ENCODE measurements around the gene KCNT1.

Gene KCNT1

DNA sequence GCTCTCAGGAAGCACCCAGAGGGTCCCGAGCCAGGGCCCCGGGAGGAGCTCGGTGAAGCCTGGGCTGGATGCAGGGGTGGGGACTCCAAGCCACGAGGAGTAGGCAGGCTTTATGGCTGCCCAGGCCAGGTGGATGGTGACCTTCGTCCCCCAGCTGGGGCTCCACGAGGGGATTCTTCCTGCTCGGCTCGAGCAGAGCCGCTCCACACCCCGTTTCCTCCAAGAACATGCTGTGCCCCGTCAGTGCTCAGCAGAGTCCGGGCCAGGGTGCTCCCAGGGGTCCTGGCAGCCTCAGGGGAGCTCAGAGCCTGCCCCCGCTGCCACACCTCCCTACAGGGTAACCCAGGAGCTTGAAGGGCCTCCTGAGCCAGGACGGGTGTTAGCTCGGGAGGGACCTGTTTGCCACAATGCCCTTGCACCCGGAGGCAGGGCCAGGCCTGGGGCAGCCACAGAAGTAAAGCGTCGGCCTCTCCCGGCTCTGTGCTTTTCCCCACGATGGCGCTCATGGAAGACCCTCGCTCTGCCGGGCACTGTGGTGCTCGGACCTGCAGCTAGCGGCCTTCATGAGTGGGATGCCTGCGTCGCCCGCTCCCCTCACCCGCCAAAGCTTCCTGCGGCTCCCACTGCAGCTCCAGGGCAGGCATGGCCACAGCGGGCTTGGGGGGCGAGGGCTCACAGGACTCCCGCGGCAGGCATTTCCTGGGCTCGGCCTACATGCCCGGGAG, 86.8 kb downstream of the KCNT1 start:
- TF ChIP-seq, protein P1, sequence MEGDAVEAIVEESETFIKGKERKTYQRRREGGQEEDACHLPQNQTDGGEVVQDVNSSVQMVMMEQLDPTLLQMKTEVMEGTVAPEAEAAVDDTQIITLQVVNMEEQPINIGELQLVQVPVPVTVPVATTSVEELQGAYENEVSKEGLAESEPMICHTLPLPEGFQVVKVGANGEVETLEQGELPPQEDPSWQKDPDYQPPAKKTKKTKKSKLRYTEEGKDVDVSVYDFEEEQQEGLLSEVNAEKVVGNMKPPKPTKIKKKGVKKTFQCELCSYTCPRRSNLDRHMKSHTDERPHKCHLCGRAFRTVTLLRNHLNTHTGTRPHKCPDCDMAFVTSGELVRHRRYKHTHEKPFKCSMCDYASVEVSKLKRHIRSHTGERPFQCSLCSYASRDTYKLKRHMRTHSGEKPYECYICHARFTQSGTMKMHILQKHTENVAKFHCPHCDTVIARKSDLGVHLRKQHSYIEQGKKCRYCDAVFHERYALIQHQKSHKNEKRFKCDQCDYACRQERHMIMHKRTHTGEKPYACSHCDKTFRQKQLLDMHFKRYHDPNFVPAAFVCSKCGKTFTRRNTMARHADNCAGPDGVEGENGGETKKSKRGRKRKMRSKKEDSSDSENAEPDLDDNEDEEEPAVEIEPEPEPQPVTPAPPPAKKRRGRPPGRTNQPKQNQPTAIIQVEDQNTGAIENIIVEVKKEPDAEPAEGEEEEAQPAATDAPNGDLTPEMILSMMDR (conservative IDR thresholded peaks at IDR 0.05): no peak
- no peak overlapping the region for H3K27ac ChIP-seq

- TF ChIP-seq, protein P1 (conservative IDR thresholded peaks at IDR 0.05): no peak
- H3K27ac ChIP-seq: no peak overlapping the region
Observed at GRCh38 chr9:135789838-135790291, 87.9 kb downstream of the KCNT1 start.

- H3K27ac ChIP-seq: no peak overlapping the region
- TF ChIP-seq, protein P1 (conservative IDR thresholded peaks at IDR 0.05): no peak
Observed at GRCh38 chr9:135790356-135790755, 88.4 kb downstream of the KCNT1 start.

GRCh38 chr9:135790850-135791249, 88.9 kb downstream of the KCNT1 start:
- no peak overlapping the region for H3K27ac ChIP-seq
- TF ChIP-seq, protein P1 (conservative IDR thresholded peaks at IDR 0.05): no peak

GRCh38 chr9:135791431-135792267, 89.7 kb downstream of the KCNT1 start:
- TF ChIP-seq, protein P1 (conservative IDR thresholded peaks at IDR 0.05): no peak
- no peak overlapping the region for H3K27ac ChIP-seq

GRCh38 chr9:135792268-135793128, 90.5 kb downstream of the KCNT1 start:
- TF ChIP-seq, protein P1 (conservative IDR thresholded peaks at IDR 0.05): no peak
- no peak overlapping the region for H3K27ac ChIP-seq

Data from VCaP (cell line).